GM19099 (cell line): ENCODE measurements around the gene CCDC183.

Experiments used
- POLR2A ChIP-seq: IDR thresholded peaks from 3 replicates; pipeline ENCODE4 v1.6.1; 2011; ENCODE audit warnings: low read depth; ENCODE audit not compliant: insufficient read length; ENCODE audit errors: extremely low read depth

Gene CCDC183

DNA sequence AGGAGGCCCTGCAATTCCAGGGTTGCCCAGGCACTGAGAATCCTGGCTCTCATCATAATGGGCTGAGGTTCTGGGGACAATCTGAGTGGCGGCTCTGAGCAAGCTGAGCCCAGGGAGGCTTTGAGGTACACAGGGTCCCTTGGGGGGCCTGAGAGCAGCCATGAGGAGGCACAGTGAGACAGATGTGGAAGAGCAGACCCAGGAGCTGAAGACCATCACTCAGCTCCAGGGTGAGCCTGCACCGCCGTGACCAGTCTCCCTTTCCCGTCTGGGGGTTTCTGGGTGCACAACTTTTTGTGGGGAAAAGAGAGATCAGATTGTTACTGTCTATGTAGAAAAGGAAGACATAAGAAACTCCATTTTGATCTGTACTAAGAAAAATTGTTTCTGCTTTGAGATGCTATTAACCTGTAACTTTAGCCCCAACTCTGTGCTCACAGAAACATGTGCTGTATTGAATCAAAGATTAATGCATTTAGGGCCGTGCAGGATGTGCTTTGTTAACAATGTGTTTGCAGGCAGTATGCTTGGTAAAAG lies at the start of gene CCDC183:
Gene CCDC183, plus strand, starts transcription at position 101 of the 537 bp plus-strand sequence. Its CDS starts 60 bp downstream, at position 161.
- no peak for TF ChIP-seq POLR2A

DNA sequence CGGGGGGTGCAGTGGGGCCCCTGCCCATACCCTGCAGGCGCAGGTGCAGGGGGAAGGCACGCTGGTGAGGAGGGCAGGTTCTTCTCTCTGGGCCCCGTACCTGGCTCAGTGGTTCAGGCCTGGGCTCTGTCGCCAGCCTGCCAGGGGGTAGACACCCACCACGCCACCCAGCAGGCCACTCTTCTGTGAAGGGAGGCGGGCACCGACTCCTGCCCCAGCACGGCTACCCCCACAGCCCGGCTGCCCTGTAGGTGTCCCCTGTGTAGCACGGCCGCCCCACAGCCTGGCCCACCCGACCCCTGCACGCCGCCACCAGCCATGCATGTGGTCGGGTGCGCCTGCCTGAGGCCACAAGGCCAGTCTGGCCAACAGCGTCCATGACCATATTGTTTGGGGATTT lies 49.5 kb upstream of the CCDC183 start:
- no peak for TF ChIP-seq POLR2A

DNA sequence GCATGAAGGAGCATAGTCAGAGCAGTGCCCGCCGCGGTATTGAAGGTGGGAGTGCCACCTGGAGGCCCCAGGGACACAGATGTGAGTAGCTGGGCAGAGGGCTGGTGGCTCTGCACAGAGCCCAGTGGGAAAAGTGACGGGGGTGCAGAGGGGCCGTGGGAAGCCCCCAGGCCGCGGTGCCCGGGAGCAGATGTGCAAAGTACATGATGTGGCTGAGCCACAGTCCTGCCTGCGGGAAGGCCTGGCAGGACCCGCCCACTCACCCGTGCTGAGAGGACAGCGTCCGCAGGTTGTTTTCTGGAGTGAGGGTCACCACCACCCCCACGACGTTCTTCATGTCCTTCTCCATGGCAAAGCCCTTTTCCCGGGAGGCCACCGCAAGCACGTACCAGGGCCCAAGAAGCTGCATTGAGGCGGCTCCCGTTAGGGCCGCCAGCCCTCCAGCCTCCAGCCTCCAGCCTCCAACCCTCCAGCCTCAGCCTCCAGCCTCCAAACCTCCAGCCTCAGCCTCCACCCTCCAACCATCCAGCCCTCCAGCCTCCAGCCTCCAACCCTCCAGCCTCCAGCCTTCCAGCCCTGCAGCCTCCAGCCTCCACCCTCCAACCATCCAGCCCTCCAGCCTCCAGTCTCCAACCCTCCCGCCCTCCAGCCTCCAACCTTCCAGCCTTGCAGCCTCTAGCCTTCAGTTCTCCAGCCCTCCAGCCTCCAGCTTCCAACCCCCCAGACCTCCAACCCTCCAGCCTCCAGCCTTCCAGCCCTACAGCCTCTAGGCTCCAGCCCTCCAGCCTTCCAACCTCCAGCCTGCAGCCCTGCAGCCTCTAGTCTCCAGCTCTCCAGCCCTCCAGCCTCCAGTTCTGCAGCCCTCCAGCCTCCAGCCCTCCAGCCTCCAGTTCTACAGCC lies 48.7 kb upstream of the CCDC183 start:
- TF ChIP-seq POLR2A: no peak

DNA sequence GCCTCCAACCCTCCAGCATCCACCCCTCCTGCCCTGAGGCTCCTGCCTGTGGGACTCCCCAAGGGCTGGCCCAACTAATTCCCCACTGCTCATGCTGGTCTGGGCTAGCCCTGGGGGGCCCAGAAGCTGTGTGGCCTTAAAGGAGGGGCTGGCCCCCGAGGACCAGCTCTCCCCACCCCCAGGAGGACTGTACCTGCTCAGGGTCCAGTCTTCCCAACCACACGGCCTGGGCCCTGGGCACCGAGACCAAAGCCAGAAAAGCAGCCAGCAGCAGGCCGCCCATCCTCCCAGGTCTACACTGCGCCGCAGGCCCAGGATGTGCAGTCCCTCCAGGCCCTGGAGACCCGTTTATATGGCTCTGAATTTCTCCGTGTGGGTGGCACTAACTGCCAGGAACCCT lies 47.9 kb upstream of the CCDC183 start, which contains the start of gene LCN6:
Gene LCN6, minus strand, starts transcription at position 325 of the 400 bp plus-strand sequence. Its CDS starts 42 bp downstream, at position 283.
- TF ChIP-seq POLR2A: no peak

DNA sequence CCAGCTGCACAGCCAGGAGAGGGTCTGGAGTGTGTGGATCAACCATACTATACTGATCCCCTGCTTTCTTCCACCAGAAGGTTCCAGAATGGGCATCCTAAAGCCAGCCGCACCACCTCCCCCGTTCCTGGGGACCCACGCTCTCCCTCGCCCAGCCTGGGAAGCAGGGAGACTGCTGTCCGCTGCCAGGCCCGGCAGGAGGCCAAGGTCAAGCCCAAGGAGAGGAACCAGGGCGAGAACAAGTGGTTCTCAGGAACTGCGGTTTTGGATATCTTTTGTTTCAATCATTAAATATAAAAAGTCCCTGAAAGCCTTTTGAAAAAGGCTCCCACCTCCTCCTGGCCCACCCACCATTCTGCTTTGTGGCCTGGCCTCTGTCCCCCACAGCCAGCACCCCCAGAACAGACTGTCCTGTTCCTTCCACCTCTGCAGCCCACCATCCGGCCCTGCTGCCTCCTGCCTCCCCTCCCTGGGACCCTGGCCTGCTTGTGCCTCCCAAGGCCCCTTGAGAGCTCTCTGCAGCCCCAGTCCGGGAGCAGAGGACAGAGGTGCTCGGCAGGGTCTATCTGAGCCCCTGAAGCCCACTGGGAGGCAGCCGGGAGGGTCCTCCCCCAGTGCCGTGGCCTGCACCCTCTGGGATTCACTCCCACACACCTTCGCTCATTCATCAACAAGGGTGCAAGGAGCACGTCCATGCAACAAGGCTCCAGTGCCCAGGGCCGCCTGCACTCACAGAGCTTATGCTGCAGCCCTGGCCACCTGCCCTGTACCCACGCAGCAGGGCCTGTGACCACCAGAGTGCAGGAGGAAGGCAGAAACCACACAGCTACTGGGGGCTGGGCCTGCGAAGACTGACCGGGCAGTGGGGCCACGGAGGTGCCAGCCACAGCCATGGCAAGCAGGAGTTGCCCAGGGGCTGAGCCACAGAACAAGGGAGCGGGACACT lies 47.2 kb upstream of the CCDC183 start:
- TF ChIP-seq POLR2A: no peak

DNA sequence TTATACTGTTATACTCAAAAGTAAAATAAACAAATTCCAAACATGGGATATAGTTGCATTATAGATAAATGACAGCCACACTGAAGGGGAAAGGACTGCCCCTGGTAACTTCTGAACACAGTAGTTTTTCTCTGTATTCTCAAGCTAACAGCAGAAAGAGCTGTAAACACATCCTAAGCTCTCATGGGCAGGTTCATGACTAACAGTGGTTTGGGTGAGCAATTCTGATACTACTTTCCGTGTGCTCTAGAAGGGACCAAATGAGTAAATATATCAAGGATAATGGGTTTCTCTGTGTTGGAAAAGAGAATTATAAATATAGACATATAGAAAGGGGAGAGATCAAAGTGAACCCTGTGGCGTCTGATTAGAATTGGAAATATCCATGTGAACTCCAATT lies 45.6 kb upstream of the CCDC183 start:
- no peak for TF ChIP-seq POLR2A

DNA sequence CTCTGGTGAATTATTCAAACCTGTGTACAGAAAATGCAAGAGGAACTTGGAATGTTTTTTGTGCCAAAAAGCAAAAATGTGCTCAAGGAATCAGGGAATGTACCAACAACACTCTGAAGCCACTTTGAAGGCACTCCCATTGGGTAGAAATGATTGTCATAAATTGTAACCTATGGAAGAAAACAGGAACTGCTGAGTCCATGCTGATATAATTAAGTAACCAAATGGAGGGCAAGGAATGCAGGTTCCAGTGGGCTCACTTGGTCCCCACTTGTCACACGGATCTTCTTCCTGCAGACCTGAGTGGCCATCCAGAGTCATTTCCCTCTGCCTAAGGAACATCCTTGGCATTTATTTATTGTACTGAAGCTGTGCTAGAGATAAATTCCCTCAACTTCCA lies 44.9 kb upstream of the CCDC183 start:
- TF ChIP-seq POLR2A: no peak

DNA sequence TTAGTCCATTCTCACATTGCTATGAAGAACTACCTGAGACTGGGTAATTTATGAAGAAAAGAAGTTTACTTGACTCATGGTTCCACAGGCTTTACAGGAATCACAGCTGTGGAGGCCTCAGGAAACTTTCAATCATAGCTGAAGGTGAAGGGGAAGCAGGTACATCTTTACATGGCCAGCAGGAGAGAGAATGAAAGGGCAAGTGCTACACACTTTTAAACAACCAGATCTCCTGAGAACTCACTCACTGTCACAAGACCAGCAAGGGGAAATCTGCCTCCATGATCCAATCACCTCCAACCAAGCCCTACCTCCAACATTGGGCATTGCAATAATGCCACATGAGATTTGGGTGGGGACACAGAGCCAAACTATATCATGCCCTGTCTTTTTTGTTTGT lies 44.3 kb upstream of the CCDC183 start:
- no peak for TF ChIP-seq POLR2A

DNA sequence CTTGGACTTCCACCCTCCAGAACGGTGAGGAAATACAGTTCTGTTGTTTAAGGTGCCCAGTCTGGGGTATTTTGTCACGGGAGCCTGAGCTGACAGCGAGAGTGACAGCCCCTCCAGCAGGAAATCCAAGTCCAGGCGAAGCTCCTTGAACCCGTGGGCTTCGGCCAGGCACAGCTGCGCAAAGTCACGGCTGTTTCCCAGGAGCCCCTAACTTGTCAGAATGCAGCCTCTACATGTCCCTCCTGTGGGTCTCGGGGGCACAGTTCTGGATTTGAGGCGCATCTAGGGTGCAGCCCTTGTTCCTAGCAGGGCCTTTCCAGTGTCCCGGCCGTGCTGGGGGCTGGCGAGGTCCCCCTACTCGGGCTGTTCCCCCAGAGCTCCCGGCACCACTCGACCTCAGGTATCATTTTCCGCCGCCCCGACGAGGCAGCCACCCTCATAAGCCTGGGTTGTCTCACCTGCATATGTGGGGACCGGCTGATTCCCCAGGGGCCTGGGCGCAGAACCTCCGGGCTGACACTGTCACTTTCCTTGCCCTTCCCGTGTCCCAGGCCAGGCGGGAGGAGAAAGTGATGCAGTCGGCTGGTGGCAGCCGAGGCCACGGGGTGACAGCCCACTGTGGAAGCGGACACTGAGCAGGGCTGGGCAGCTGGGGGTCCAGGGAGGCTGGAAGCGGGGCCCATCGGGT lies 42.6 kb upstream of the CCDC183 start:
- TF ChIP-seq POLR2A: no peak

DNA sequence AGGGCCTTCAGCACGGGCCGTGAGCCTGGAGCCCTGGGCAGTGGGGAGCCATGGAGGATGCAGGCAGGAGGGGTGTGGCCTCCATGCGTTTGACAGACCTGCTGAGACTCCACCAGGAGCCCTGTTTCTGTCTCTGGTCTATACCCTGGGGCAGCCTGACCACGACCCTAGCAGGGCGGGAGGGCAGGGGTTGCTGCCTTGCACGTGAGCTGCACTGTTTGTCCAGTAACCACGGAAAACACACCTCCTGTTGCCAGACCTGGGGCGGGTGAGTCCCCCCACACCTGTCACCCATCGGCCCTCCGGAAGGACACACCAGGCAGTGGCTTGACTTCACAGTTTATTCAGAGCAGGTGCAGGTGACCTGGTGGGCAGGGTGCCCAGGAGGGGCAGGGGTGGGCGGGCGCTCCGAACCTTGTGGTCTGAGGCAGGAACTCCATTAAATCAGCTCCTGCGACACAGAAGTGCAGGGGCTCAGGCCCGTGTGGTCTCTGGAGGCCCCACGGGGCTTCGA lies 42.0 kb upstream of the CCDC183 start:
- TF ChIP-seq POLR2A: no peak

DNA sequence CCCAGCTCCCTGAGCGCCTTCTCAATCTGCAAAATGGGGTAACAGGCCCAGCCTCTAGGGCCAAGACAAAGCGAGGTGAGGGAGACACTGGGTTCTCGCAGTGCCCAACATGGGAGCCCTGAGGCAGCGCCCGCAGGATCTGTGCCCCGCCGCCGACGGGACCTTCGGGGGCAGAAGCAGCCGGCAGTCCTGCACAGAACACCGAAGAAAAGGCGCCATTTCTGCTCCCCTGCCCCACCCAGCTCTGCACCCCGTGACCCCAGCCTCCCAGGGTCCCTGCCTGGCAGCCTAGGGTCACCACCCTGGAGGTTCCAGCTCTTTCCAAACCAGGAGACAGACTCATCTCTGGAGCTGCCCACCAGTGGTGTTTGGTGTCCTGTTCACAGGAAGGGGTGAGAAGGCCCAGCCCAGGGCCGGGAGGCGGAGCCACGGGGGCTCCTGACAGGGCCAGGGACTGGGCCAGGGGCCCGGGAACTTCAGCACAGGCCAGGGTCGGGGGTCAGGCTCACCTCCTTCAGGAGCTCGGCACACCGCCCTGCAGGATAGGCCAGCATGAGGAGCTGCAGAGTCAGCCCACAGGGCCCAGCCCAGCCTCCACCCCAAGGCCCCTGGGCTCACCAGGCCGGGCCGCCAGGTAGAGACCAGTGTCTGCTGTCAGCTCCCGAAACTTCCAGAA lies 41.4 kb upstream of the CCDC183 start:
- TF ChIP-seq POLR2A: no peak

DNA sequence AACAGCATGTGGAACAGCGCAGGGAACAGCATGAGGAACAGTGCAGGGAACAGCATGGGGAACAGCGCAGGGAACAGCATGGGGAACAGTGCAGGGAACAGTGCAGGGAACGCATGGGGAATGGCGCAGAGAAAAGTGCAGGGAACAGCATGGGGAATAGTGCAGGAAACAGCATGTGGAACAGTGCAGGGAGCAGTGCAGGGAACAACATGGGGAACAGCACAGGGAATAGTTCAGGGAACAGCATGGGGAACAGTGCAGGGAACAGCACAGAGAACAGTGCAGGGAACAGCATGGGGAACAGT lies 40.1 kb upstream of the CCDC183 start:
- TF ChIP-seq POLR2A: no peak

DNA sequence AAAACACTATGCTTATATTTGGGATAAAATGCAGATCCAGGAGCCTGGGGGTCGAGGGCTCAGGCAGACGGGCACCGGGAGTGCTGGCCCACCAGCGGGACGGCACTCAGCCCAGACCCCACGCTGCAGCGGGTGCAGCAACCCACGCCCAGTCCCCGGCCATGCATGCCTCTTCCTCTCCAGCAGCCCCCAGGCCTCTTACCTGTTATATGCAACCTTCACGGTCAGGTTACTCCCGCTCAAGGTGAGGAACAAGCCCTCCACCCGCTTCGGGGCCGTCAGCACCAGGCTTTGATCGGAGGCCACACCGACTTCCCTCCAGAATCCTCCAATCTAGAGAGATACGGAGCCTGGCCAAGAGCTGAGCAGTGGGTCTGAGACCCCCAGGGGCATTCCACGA lies 39.3 kb upstream of the CCDC183 start:
- no peak for TF ChIP-seq POLR2A

DNA sequence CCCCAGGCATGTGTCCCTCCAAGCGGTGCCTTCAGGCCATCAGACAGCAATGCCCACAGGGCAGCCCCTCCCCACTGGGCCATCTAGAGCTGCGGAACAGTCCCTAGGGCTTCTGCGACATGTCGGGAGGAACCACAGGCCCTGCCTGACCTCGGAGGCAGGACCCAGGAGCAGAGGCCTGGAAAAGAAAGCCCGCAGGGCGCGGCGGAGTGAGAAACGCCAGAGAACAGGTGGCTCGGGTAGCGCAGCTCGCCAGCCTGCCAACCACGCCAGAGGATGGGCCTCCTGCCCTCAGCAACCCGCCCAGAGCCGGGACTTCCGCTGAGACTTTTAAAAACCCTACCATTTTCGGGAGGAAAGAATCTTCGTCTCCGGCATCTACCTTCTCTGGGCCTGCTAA lies 38.8 kb upstream of the CCDC183 start:
- TF ChIP-seq POLR2A: no peak
